Measurements from ENCODE around the gene PIP4K2C.
A peak's percentile ranks its signal among the peaks of the same experiment; 100 is the strongest.
"Not testable (repeated sequence)": the region's sequence is repeated elsewhere in the genome, so short reads cannot be mapped to it uniquely, and the experiment has no call there.

PIP4K2C gene

DNA sequence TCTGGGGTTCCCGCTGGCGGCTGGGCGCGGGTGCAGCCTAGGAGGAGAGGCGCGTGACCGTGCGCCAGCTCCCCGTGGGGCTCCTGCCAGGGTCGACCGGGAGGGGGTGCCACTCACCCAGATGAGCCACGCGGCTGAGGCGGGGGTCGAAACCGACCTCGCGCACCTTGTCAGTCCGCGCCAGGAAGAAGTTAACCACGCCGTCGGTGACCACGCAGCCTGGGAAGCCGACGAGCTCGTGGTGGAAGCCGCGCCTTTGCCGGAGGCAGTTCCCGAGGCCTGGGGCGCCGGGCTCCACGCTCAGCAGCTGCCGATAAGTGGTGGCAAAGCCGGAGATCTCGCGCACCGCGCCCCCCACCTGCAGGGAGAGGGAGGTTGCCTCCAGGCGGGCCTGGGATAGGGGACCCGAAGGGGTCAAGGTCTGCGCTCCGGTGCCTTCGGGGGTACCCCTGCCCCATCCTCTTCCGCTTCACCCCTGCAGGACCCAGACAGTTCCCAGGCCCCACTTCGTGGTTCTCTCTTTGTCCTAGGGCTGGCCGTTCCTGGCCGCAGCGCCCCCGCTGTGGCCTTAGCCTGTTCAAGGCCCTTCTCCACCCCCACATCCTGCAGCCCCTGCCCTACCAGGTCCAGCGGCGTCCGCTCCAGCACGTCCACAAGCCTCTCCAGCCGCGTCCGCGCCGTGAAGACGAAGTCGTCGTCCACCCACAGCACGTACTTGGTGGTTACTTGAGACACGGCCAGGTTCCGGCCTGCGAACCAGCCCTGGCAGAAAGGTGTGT lies 36.7 kb downstream of the PIP4K2C start:
- no peaks in the 10 kb centered on the region for H3K4me1 ChIP-seq (ENCODE audit: control insufficient read depth, insufficient read depth, low read length)
- no peak overlapping the region for H3K9ac ChIP-seq (ENCODE audit: low read length)
- H3K36me3 ChIP-seq (ENCODE audit: control insufficient read depth, insufficient read depth, low read length, severe bottlenecking), result no peaks in the 10 kb centered on the region
- H3K27me3 ChIP-seq (replicated peaks; ENCODE audit: control insufficient read depth, insufficient read depth, low read length), result peaks cover 82% of the 10 kb centered on the region
- no peaks in the 10 kb centered on the region for H3K9me3 ChIP-seq (ENCODE audit: control insufficient read depth, low read length)
- no peak overlapping the region for H3K4me3 ChIP-seq (ENCODE audit: low read length)
- no peak for DNase-seq (ENCODE audit: low read depth)

- H3K36me3 ChIP-seq (ENCODE audit: control insufficient read depth, insufficient read depth, low read length, severe bottlenecking), result no peaks in the 10 kb centered on the region
- no peaks in the 10 kb centered on the region for H3K9me3 ChIP-seq (ENCODE audit: control insufficient read depth, low read length)
- peaks cover 73% of the 10 kb centered on the region for H3K27me3 ChIP-seq (replicated peaks; ENCODE audit: control insufficient read depth, insufficient read depth, low read length)
- no peak for DNase-seq (ENCODE audit: low read depth)
- H3K4me1 ChIP-seq (ENCODE audit: control insufficient read depth, insufficient read depth, low read length), result no peaks in the 10 kb centered on the region
- H3K4me3 ChIP-seq (ENCODE audit: low read length), result no peak overlapping the region
- H3K9ac ChIP-seq (ENCODE audit: low read length), result no peak overlapping the region
Measured at GRCh38 chr12:57628280-57629191, 37.5 kb downstream of the PIP4K2C start.

DNA sequence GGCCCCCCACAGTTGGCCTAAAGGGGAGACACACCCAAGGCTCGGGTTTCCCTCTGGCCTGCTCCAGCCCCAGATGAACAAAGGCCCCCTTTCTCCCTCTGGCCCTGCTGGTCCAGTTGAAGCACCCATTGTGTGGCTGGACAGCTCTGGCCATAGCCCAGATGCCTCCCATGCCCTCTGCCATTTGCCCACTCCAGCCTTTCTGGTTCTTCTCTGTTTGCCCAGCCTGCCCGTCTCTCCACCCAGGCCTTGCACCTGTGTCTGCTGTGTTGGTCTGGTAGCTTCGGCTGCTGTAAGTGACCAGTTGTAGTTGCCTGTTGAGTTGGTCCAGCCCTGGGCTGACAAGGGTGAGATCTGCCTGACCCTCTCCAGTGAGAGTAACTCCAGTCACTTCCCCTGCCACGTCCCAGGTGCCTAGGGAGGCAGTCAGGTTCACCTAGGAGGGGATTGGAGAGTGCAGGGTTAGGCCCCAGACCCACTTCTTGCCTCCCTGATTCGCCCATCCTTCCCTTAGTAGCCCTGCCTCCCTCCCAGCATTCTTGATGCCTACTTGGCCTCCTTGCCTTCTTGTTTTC lies 39.0 kb downstream of the PIP4K2C start:
- no peaks in the 10 kb centered on the region for H3K4me1 ChIP-seq (ENCODE audit: control insufficient read depth, insufficient read depth, low read length)
- H3K9me3 ChIP-seq (ENCODE audit: control insufficient read depth, low read length), result no peaks in the 10 kb centered on the region
- H3K27me3 ChIP-seq (replicated peaks; ENCODE audit: control insufficient read depth, insufficient read depth, low read length), result peaks cover 59% of the 10 kb centered on the region
- no peak for DNase-seq (ENCODE audit: low read depth)
- H3K4me3 ChIP-seq (ENCODE audit: low read length), result no peak overlapping the region
- no peaks in the 10 kb centered on the region for H3K36me3 ChIP-seq (ENCODE audit: control insufficient read depth, insufficient read depth, low read length, severe bottlenecking)
- H3K9ac ChIP-seq (ENCODE audit: low read length), result no peak overlapping the region

DNA sequence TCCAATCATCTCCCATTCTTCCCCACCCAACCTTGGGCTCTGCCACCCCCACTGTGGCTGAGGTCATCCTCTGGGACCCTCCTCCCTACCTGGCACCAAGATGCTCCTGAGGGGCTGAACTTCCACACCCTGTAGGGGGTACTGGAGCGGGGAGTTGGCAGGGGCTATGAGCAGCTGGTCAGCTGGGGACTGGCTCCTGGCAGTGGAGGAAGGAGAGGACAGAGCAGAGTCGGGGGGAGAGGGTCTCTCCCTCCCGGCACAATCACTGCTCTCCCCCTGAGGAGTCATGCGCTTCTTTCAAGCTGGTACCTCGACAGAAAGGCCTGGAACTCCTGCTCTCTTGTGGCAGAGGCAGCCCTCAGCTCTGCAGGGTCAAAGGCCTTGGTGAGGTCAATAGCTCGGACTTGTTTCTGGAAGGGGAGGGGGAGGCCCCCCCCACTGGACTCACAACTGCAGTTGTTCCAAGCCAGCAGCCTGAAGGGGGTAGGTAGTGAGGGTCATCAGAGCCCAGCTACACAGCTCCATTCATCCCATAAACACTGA lies 40.0 kb downstream of the PIP4K2C start:
- Histone ChIP-seq H3K9ac (ENCODE audit: low read length) (no peak overlapping the region), H3K36me3 (ENCODE audit: control insufficient read depth, insufficient read depth, low read length, severe bottlenecking) (no peaks in the 10 kb centered on the region), H3K4me1 (ENCODE audit: control insufficient read depth, insufficient read depth, low read length) (no peaks in the 10 kb centered on the region), H3K4me3 (ENCODE audit: low read length) (no peak overlapping the region), H3K27me3 (replicated peaks; ENCODE audit: control insufficient read depth, insufficient read depth, low read length) (peaks cover 49% of the 10 kb centered on the region), H3K9me3 (ENCODE audit: control insufficient read depth, low read length) (no peaks in the 10 kb centered on the region)
- DNase-seq (ENCODE audit: low read depth), result no peak

GRCh38 chr12:57631566-57632072 lies 40.6 kb downstream of the PIP4K2C start:
- Histone ChIP-seq H3K9ac (ENCODE audit: low read length) (no peak overlapping the region), H3K9me3 (ENCODE audit: control insufficient read depth, low read length) (no peaks in the 10 kb centered on the region), H3K4me1 (ENCODE audit: control insufficient read depth, insufficient read depth, low read length) (no peaks in the 10 kb centered on the region), H3K27me3 (replicated peaks; ENCODE audit: control insufficient read depth, insufficient read depth, low read length) (peaks cover 42% of the 10 kb centered on the region), H3K4me3 (ENCODE audit: low read length) (no peak overlapping the region), H3K36me3 (ENCODE audit: control insufficient read depth, insufficient read depth, low read length, severe bottlenecking) (no peaks in the 10 kb centered on the region)
- DNase-seq (ENCODE audit: low read depth), result no peak

DNA sequence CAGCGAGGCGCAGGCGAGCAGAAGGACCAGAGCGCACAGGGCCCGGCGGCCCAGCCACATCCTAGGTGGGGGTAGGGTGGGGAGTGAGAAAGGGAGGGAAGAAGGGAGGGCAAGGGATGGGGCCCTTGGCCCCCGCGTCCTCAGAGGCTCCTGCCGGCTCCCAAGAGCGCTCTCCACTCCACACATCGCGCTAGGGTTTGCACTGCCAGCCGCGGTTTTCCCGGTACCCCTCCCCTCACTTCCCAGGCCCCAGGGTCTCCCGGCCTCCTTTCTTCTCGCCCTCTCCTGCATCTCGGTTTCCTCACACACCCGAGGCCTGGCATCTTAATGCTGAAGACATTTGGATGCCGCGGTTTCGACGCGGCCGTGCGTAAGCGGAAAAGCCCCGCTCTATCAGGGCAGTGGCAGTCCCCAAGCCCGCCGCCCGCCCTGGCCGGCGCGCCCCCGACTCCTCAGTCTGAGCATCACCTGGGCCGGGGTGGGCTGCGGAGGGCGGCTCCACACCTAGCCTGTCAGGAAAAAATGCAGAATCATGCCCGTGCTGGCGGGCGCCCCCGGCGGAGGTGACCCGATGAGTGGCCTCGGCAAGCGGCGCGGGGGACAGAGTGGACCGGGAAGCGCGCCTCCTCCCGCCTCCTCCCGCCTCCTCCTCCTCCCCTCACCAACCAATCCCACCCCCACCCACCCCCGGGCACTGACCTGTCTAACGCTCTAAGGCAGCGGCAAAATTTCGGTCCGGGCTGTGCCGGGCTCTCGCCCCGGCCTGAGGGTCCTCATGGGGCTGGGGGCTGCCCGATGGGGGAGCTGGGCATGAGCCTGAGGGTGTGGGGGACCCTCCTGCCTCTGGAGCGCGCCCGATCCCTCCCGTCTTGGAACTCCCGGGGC lies 41.3 kb downstream of the PIP4K2C start:
- H3K4me1 ChIP-seq (ENCODE audit: control insufficient read depth, insufficient read depth, low read length), result no peaks in the 10 kb centered on the region
- no peaks in the 10 kb centered on the region for H3K9me3 ChIP-seq (ENCODE audit: control insufficient read depth, low read length)
- no peaks in the 10 kb centered on the region for H3K36me3 ChIP-seq (ENCODE audit: control insufficient read depth, insufficient read depth, low read length, severe bottlenecking)
- H3K9ac ChIP-seq (ENCODE audit: low read length), result no peak overlapping the region
- peak overlapping the region; percentile 64 for H3K4me3 ChIP-seq (ENCODE audit: low read length)
- peak; percentile 56 for DNase-seq (ENCODE audit: low read depth)
- H3K27me3 ChIP-seq (replicated peaks; ENCODE audit: control insufficient read depth, insufficient read depth, low read length), result peaks cover 38% of the 10 kb centered on the region

GRCh38 chr12:57632958-57633840 lies 42.2 kb downstream of the PIP4K2C start, which contains the start of gene B4GALNT1:
Gene B4GALNT1 (minus strand): TSS chr12:57633201. CDS start chr12:57632132, 1,069 bp downstream.
- no peaks in the 10 kb centered on the region for H3K9me3 ChIP-seq (ENCODE audit: control insufficient read depth, low read length)
- H3K4me1 ChIP-seq (ENCODE audit: control insufficient read depth, insufficient read depth, low read length), result no peaks in the 10 kb centered on the region
- H3K4me3 ChIP-seq (ENCODE audit: low read length), result peak within 1 kb of the TSS; percentile 64
- H3K27me3 ChIP-seq (replicated peaks; ENCODE audit: control insufficient read depth, insufficient read depth, low read length), result peaks cover 37% of the 10 kb centered on the region
- H3K9ac ChIP-seq (ENCODE audit: low read length), result no peak within 1 kb of the TSS
- DNase-seq (ENCODE audit: low read depth), result peak; percentile 89
- no peaks in the 10 kb centered on the region for H3K36me3 ChIP-seq (ENCODE audit: control insufficient read depth, insufficient read depth, low read length, severe bottlenecking)

DNA sequence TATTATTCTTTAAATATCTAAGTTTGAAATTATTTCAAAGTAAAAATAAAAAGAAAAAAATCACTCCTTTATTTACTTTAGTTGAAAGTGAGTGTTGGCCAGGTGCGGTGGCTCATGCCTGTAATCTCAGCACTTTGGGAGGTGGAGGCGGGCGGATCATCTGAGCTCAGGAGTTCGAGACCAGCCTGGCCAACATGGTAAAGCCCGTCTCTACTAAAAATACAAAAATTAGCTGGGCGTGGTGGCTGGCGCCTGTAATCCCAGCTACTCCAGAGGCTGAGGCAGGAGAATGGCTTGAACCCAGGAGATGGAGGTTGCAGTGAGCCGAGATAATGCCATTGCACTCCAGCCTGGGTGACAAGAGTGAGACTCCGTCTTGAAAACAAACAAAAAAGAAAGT lies 45.7 kb downstream of the PIP4K2C start:
- not testable (repeated sequence) for DNase-seq (ENCODE audit: low read depth); H3K9me3 ChIP-seq (ENCODE audit: control insufficient read depth, low read length); H3K4me3 ChIP-seq (ENCODE audit: low read length); H3K36me3 ChIP-seq (ENCODE audit: control insufficient read depth, insufficient read depth, low read length, severe bottlenecking); H3K4me1 ChIP-seq (ENCODE audit: control insufficient read depth, insufficient read depth, low read length); H3K9ac ChIP-seq (ENCODE audit: low read length)
- peaks cover 41% of the 10 kb centered on the region for H3K27me3 ChIP-seq (replicated peaks; ENCODE audit: control insufficient read depth, insufficient read depth, low read length)

GRCh38 chr12:57637364-57637763 lies 46.4 kb downstream of the PIP4K2C start:
- no peak for DNase-seq (ENCODE audit: low read depth)

More at GRCh38 chr12:57637364-57637763, 46.4 kb downstream of the PIP4K2C start:
- peaks cover 41% of the 10 kb centered on the region for H3K27me3 ChIP-seq (replicated peaks; ENCODE audit: control insufficient read depth, insufficient read depth, low read length)
- H3K9ac ChIP-seq (ENCODE audit: low read length), result no peak overlapping the region
- no peak overlapping the region for H3K4me3 ChIP-seq (ENCODE audit: low read length)
- H3K4me1 ChIP-seq (ENCODE audit: control insufficient read depth, insufficient read depth, low read length), result peaks cover 5% of the 10 kb centered on the region
- no peaks in the 10 kb centered on the region for H3K36me3 ChIP-seq (ENCODE audit: control insufficient read depth, insufficient read depth, low read length, severe bottlenecking)
- no peaks in the 10 kb centered on the region for H3K9me3 ChIP-seq (ENCODE audit: control insufficient read depth, low read length)

Data from adipocyte (in vitro differentiated cells).